WTC11 (cell line): ENCODE measurements around the gene CPTP. TPM values are rescaled to one million over a fixed set of nuclear protein-coding genes. Genes with fewer than 3 reads are reported as not detected.

ENCODE experiments used
- ATAC-seq: fragments of 200-7000 bp; cut with Tn5 transposase; 2 replicates; pipeline ENCODE4 v1.10.0; 2021; ENCODE audit warnings: mild to moderate bottlenecking, moderate library complexity
- CTCF ChIA-PET: fragments of 300-600 bp; sonication (Branson Sonifier 250); formaldehyde crosslinking; loops from one replicate; lab custom pipeline; 2021; ENCODE audit warnings: antibody characterized with exemption; lab: Charles Lee
- POLR2A ChIA-PET: fragments of 350-600 bp; sonication (Branson Sonifier 250); formaldehyde crosslinking; loops from one replicate; lab custom pipeline; 2021; ENCODE audit warnings: antibody characterized with exemption; lab: Charles Lee
- DNase-seq: peaks from one replicate; pipeline ENCODE4 v3.0.0; 2021; ENCODE audit warnings: low spot score
- H3K27ac Mint-ChIP-seq: 2 replicates; pipeline ENCODE4 v1.8.0; 2021; ENCODE audit warnings: mixed read lengths
- H3K27me3 Mint-ChIP-seq: 2 replicates; pipeline ENCODE4 v1.8.0; 2021; ENCODE audit warnings: low read depth, mild to moderate bottlenecking, moderate library complexity, mixed read lengths
- H3K36me3 Mint-ChIP-seq: 2 replicates; pipeline ENCODE4 v1.8.0; 2021; ENCODE audit warnings: mixed read lengths
- H3K4me1 Mint-ChIP-seq: 2 replicates; pipeline ENCODE4 v1.8.0; 2022; ENCODE audit warnings: mixed read lengths
- H3K4me3 Mint-ChIP-seq: 2 replicates; pipeline ENCODE4 v1.8.0; 2021; ENCODE audit warnings: mild to moderate bottlenecking, moderate library complexity, mixed read lengths
- H3K9me3 Mint-ChIP-seq: 2 replicates; pipeline ENCODE4 v1.8.0; 2021; ENCODE audit warnings: mixed read lengths
- CBFB ChIP-seq: sonication (generic); formaldehyde crosslinking; IDR thresholded peaks from 2 replicates; pipeline ENCODE4 v1.8.1; 2022; ENCODE audit warnings: mild to moderate bottlenecking, low read depth, missing genetic modification reagents
- CREB1 ChIP-seq: sonication (generic); formaldehyde crosslinking; IDR thresholded peaks from 2 replicates; pipeline ENCODE4 v1.8.0; 2023; ENCODE audit warnings: mild to moderate bottlenecking, missing genetic modification reagents
- CREM ChIP-seq: sonication (generic); formaldehyde crosslinking; IDR thresholded peaks from 2 replicates; pipeline ENCODE4 v1.8.1; 2022; ENCODE audit warnings: mild to moderate bottlenecking, missing genetic modification reagents, moderate library complexity
- FOXK1 ChIP-seq: sonication (generic); formaldehyde crosslinking; IDR thresholded peaks from 2 replicates; pipeline ENCODE4 v1.8.0; 2022; ENCODE audit warnings: mild to moderate bottlenecking, moderate library complexity, missing genetic modification reagents
- HMGXB4 ChIP-seq: sonication (generic); formaldehyde crosslinking; IDR thresholded peaks from 2 replicates; pipeline ENCODE4 v1.8.1; 2023; ENCODE audit warnings: mild to moderate bottlenecking, moderate library complexity, missing genetic modification reagents
- JUN ChIP-seq: sonication (generic); formaldehyde crosslinking; IDR thresholded peaks from 2 replicates; pipeline ENCODE4 v1.8.0; 2023; ENCODE audit warnings: mild to moderate bottlenecking, missing genetic modification reagents
- MAX ChIP-seq: sonication (generic); formaldehyde crosslinking; IDR thresholded peaks from 2 replicates; pipeline ENCODE4 v1.8.0; 2022; ENCODE audit warnings: mild to moderate bottlenecking, missing genetic modification reagents
- NFATC4 ChIP-seq: fragments of 250-450 bp; sonication (Bioruptor Pico); IDR thresholded peaks from 2 replicates; pipeline ENCODE4 v1.9.0; 2021; ENCODE audit warnings: mild to moderate bottlenecking
- OVOL2 ChIP-seq: fragments of 250-450 bp; sonication (Bioruptor Pico); IDR thresholded peaks from 2 replicates; pipeline ENCODE4 v1.9.0; 2021; ENCODE audit warnings: mild to moderate bottlenecking, borderline replicate concordance
- RORB ChIP-seq: fragments of 250-450 bp; sonication (Bioruptor Pico); IDR thresholded peaks from 2 replicates; pipeline ENCODE4 v1.9.0; 2021; ENCODE audit warnings: mild to moderate bottlenecking
- TP53 ChIP-seq: sonication (generic); formaldehyde crosslinking; IDR thresholded peaks from 2 replicates; pipeline ENCODE4 v1.8.1; 2023; ENCODE audit warnings: mild to moderate bottlenecking, missing genetic modification reagents
- ZNF138 ChIP-seq: sonication (generic); formaldehyde crosslinking; conservative IDR thresholded peaks from 2 replicates; pipeline ENCODE4 v1.8.1; 2022; ENCODE audit warnings: mild to moderate bottlenecking, moderate library complexity, missing genetic modification reagents
- ZNF423 ChIP-seq: fragments of 250-450 bp; sonication (Bioruptor Pico); IDR thresholded peaks from 2 replicates; pipeline ENCODE4 v2.1.2; 2022; ENCODE audit warnings: mild to moderate bottlenecking, moderate library complexity
- ZSCAN18 ChIP-seq: fragments of 250-450 bp; sonication (Bioruptor Pico); IDR thresholded peaks from 2 replicates; pipeline ENCODE4 v2.1.2; 2022; ENCODE audit warnings: mild to moderate bottlenecking, moderate library complexity
- total RNA-seq: library from RNA; stranded (reverse); gene quantifications from 3 replicates; pipeline ENCODE4 v1.2.3, GENCODE V29; 2021
- TF ChIP-seq, protein P1 (sequence below): sonication (generic); formaldehyde crosslinking; IDR thresholded peaks from 2 replicates; pipeline ENCODE4 v1.8.0; 2022; ENCODE audit warnings: mild to moderate bottlenecking, missing genetic modification reagents
- TF ChIP-seq, protein P2 (sequence below): sonication (generic); formaldehyde crosslinking; IDR thresholded peaks from 2 replicates; pipeline ENCODE4 v1.8.1; 2023; ENCODE audit warnings: mild to moderate bottlenecking, missing genetic modification reagents, moderate library complexity
- TF ChIP-seq, protein P3 (sequence below): fragments of 200-600 bp; IDR thresholded peaks from 2 replicates; pipeline ENCODE4 v1.8.0; 2022; ENCODE audit warnings: antibody characterized with exemption
- TF ChIP-seq, protein P4 (sequence below): sonication (generic); formaldehyde crosslinking; IDR thresholded peaks from 2 replicates; pipeline ENCODE4 v1.8.0; 2022; ENCODE audit warnings: mild to moderate bottlenecking, missing genetic modification reagents
- TF ChIP-seq, protein P5 (sequence below): fragments of 250-450 bp; sonication (Bioruptor Pico); conservative IDR thresholded peaks from 2 replicates; pipeline ENCODE4 v1.9.0; 2021; ENCODE audit warnings: mild to moderate bottlenecking

The CPTP gene
- total RNA-seq, 1 experiment from 2014 or later: 14.4 TPM

- H3K4me3 Mint-ChIP-seq: no peak overlapping the region
Observed at GRCh38 chr1:1291548-1292441, 32.8 kb upstream of the CPTP start.

More at GRCh38 chr1:1291548-1292441, 32.8 kb upstream of the CPTP start:
- peak; percentile 85 for DNase-seq
- ChIA-PET POLR2A (interaction anchor here (0.8 to 1.1 kb wide), 2 partner anchors 13 to 18 kb away, joined by 5 read pairs; partner anchors contain the start of gene UBE2J2), CTCF (interaction anchor here (0.6 to 4.3 kb wide), 62 partner anchors 8 to 883 kb away, joined by 3 to 81 read pairs (median 5); partner anchors contain the start of genes B3GALT6, C1QTNF12, C1orf159 and PLEKHN1)
- H3K27me3 Mint-ChIP-seq: no peaks in the 10 kb centered on the region
- H3K27ac Mint-ChIP-seq: peak overlapping the region; percentile 49; the same call in 1 of the 2 replicates
- peaks cover 4% of the 10 kb centered on the region; the same call in 1 of the 2 replicates for H3K4me1 Mint-ChIP-seq
- TF ChIP-seq, protein P1, sequence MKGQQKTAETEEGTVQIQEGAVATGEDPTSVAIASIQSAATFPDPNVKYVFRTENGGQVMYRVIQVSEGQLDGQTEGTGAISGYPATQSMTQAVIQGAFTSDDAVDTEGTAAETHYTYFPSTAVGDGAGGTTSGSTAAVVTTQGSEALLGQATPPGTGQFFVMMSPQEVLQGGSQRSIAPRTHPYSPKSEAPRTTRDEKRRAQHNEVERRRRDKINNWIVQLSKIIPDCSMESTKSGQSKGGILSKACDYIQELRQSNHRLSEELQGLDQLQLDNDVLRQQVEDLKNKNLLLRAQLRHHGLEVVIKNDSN (CRISPR knock-in tag): no peak
- no peak for TF ChIP-seq ZNF423 (CRISPR knock-in tag)
- TF ChIP-seq FOXK1: 0 out of 2 replicates have a peak, but pooled peaks have one; percentile 5
- TF ChIP-seq NFATC4 (CRISPR knock-in tag): no peak
- TF ChIP-seq, protein P2, sequence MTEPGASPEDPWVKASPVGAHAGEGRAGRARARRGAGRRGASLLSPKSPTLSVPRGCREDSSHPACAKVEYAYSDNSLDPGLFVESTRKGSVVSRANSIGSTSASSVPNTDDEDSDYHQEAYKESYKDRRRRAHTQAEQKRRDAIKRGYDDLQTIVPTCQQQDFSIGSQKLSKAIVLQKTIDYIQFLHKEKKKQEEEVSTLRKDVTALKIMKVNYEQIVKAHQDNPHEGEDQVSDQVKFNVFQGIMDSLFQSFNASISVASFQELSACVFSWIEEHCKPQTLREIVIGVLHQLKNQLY (CRISPR knock-in tag): no peak
- no peak for TF ChIP-seq ZSCAN18
- TF ChIP-seq, protein P3, sequence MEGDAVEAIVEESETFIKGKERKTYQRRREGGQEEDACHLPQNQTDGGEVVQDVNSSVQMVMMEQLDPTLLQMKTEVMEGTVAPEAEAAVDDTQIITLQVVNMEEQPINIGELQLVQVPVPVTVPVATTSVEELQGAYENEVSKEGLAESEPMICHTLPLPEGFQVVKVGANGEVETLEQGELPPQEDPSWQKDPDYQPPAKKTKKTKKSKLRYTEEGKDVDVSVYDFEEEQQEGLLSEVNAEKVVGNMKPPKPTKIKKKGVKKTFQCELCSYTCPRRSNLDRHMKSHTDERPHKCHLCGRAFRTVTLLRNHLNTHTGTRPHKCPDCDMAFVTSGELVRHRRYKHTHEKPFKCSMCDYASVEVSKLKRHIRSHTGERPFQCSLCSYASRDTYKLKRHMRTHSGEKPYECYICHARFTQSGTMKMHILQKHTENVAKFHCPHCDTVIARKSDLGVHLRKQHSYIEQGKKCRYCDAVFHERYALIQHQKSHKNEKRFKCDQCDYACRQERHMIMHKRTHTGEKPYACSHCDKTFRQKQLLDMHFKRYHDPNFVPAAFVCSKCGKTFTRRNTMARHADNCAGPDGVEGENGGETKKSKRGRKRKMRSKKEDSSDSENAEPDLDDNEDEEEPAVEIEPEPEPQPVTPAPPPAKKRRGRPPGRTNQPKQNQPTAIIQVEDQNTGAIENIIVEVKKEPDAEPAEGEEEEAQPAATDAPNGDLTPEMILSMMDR: peak; percentile 55
- TF ChIP-seq, protein P4, sequence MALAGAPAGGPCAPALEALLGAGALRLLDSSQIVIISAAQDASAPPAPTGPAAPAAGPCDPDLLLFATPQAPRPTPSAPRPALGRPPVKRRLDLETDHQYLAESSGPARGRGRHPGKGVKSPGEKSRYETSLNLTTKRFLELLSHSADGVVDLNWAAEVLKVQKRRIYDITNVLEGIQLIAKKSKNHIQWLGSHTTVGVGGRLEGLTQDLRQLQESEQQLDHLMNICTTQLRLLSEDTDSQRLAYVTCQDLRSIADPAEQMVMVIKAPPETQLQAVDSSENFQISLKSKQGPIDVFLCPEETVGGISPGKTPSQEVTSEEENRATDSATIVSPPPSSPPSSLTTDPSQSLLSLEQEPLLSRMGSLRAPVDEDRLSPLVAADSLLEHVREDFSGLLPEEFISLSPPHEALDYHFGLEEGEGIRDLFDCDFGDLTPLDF: no peak
- TF ChIP-seq, protein P5, sequence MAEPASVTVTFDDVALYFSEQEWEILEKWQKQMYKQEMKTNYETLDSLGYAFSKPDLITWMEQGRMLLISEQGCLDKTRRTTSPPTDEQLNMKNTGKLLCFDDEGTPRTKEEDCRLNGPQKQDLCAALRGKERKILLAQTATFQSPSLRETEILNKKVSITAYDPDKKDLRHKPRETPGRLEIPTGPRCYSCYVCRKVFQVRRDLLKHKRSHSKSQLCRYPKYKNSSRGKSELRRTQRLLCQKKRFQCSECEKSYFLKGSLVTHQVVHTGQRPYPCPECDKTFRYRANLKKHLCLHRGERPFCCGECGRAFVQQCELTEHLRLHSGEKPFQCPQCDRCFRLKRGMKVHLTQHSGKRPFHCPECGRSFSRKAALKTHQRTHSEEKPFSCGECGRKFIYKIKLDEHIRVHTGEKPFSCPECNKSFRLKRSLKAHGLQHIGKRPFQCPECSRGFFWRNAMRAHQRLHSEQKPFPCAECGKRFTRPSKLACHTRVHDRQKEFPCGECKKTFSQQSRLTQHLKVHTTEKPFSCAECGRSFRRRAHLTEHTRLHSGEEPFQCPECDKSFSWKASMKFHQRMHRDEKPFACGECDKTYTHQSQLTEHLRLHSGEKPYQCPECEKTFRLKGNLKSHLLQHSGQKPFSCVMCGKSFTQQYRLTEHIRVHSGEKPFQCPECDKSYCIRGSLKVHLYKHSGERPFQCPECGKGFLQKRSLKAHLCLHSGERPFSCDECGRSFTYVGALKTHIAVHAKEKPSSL (CRISPR knock-in tag): no peak
- TF ChIP-seq OVOL2 (CRISPR knock-in tag): no peak
- TF ChIP-seq RORB (CRISPR knock-in tag): no peak
- TF ChIP-seq JUN (CRISPR knock-in tag): no peak
- 0 out of 2 replicates have a peak, but pooled peaks have one; percentile 40 for TF ChIP-seq HMGXB4 (CRISPR knock-in tag)
- no peak for TF ChIP-seq ZNF138 (CRISPR knock-in tag)
- no peak for TF ChIP-seq CREB1
- TF ChIP-seq MAX: 0 out of 2 replicates have a peak, but pooled peaks have one; percentile 30
- no peak for TF ChIP-seq CREM
- no peak for TF ChIP-seq CBFB (CRISPR knock-in tag)
- TF ChIP-seq TP53 (CRISPR knock-in tag): no peak
- H3K9me3 Mint-ChIP-seq: no peaks in the 10 kb centered on the region
- no peaks in the 10 kb centered on the region for H3K36me3 Mint-ChIP-seq
- peak; percentile 68 for ATAC-seq
